Measurements from ENCODE around the gene CSNK1A1. TPM values are rescaled to one million over a fixed set of nuclear protein-coding genes. Genes with fewer than 3 reads are reported as not detected.

The CSNK1A1 gene
- polyA plus RNA-seq, 1 donor from 2014 or later, result 217 TPM

GRCh38 chr5:149470942-149471341 is 80.3 kb downstream of the CSNK1A1 start:
- no peak overlapping the region for H3K4me2 ChIP-seq (ENCODE audit: low read length)
- H3K4me3 ChIP-seq (ENCODE audit: low read length), result no peak overlapping the region
- no peaks in the 10 kb centered on the region for H3K36me3 ChIP-seq (ENCODE audit: insufficient read depth, low read length)
- no peaks in the 10 kb centered on the region for H3K27me3 ChIP-seq (ENCODE audit: insufficient read depth, low read depth, low read length)
- no peak overlapping the region for H3K9ac ChIP-seq (ENCODE audit: low read length)
- H3K9me2 ChIP-seq (ENCODE audit: insufficient read depth, low read length), result no peaks in the 10 kb centered on the region
- H3K9me3 ChIP-seq (ENCODE audit: low read length), result no peaks in the 10 kb centered on the region
- H2AFZ ChIP-seq (ENCODE audit: low read depth, low read length), result no peak overlapping the region
- TF ChIP-seq, protein P1, sequence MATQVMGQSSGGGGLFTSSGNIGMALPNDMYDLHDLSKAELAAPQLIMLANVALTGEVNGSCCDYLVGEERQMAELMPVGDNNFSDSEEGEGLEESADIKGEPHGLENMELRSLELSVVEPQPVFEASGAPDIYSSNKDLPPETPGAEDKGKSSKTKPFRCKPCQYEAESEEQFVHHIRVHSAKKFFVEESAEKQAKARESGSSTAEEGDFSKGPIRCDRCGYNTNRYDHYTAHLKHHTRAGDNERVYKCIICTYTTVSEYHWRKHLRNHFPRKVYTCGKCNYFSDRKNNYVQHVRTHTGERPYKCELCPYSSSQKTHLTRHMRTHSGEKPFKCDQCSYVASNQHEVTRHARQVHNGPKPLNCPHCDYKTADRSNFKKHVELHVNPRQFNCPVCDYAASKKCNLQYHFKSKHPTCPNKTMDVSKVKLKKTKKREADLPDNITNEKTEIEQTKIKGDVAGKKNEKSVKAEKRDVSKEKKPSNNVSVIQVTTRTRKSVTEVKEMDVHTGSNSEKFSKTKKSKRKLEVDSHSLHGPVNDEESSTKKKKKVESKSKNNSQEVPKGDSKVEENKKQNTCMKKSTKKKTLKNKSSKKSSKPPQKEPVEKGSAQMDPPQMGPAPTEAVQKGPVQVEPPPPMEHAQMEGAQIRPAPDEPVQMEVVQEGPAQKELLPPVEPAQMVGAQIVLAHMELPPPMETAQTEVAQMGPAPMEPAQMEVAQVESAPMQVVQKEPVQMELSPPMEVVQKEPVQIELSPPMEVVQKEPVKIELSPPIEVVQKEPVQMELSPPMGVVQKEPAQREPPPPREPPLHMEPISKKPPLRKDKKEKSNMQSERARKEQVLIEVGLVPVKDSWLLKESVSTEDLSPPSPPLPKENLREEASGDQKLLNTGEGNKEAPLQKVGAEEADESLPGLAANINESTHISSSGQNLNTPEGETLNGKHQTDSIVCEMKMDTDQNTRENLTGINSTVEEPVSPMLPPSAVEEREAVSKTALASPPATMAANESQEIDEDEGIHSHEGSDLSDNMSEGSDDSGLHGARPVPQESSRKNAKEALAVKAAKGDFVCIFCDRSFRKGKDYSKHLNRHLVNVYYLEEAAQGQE (IDR thresholded peaks at IDR 0.05; ENCODE audit: borderline replicate concordance), result no peak
- TF ChIP-seq MXI1 (conservative IDR thresholded peaks at IDR 0.05; ENCODE audit: poor library complexity, severe bottlenecking) (no peak), TAF1 (IDR thresholded peaks at IDR 0.05; ENCODE audit: low read depth) (no peak), RAD21 (conservative IDR thresholded peaks at IDR 0.05) (no peak), EP300 (conservative IDR thresholded peaks at IDR 0.05; ENCODE audit: poor library complexity, severe bottlenecking) (no peak), POLR2AphosphoS5 (IDR thresholded peaks at IDR 0.05) (no peak), SMC3 (conservative IDR thresholded peaks at IDR 0.05; ENCODE audit: poor library complexity) (no peak)
- TF ChIP-seq, protein P2, sequence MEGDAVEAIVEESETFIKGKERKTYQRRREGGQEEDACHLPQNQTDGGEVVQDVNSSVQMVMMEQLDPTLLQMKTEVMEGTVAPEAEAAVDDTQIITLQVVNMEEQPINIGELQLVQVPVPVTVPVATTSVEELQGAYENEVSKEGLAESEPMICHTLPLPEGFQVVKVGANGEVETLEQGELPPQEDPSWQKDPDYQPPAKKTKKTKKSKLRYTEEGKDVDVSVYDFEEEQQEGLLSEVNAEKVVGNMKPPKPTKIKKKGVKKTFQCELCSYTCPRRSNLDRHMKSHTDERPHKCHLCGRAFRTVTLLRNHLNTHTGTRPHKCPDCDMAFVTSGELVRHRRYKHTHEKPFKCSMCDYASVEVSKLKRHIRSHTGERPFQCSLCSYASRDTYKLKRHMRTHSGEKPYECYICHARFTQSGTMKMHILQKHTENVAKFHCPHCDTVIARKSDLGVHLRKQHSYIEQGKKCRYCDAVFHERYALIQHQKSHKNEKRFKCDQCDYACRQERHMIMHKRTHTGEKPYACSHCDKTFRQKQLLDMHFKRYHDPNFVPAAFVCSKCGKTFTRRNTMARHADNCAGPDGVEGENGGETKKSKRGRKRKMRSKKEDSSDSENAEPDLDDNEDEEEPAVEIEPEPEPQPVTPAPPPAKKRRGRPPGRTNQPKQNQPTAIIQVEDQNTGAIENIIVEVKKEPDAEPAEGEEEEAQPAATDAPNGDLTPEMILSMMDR (IDR thresholded peaks at IDR 0.05; ENCODE audit: poor library complexity, severe bottlenecking), result no peak
- no peaks in the 10 kb centered on the region for H3F3A ChIP-seq (ENCODE audit: insufficient read depth, low read length, poor library complexity, severe bottlenecking)
- no peak overlapping the region for H3K27ac ChIP-seq (ENCODE audit: low read length)
- no peaks in the 10 kb centered on the region for H4K20me1 ChIP-seq (ENCODE audit: insufficient read depth)
- H3K79me2 ChIP-seq (replicated peaks; ENCODE audit: insufficient read depth, low read length), result no peaks in the 10 kb centered on the region

DNA sequence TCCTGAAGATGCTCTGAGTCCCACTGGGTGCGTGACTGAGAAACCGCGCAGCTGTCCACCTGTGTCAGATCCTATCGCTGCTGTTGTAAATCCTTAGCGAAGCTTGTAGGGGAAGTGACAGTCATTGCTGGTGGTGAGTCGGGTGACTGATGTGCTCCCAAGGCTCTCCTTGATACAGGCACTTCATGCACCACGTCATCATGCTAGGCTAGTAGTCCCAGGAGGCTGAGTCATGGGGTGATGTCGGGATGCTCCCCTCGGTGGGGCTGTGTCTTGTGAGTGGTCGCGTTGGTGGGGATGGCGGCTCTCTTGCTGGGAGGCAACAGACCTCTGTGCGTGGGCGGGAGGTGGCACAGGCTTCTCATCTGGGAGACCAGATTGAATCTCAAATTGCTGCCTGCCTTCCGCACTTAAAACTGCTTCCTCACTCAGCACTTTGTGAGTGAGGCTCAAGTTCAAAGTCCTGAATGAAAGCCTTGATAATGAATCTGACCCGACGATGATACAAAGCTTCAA is 84.7 kb downstream of the CSNK1A1 start:
- Histone ChIP-seq H3F3A (ENCODE audit: insufficient read depth, low read length, poor library complexity, severe bottlenecking) (no peaks in the 10 kb centered on the region), H3K4me3 (ENCODE audit: low read length) (no peak overlapping the region), H3K9ac (ENCODE audit: low read length) (no peak overlapping the region), H3K9me2 (ENCODE audit: insufficient read depth, low read length) (no peaks in the 10 kb centered on the region), H3K79me2 (replicated peaks; ENCODE audit: insufficient read depth, low read length) (no peaks in the 10 kb centered on the region), H3K36me3 (ENCODE audit: insufficient read depth, low read length) (no peaks in the 10 kb centered on the region), H3K4me2 (ENCODE audit: low read length) (no peak overlapping the region), H3K27me3 (ENCODE audit: insufficient read depth, low read depth, low read length) (no peaks in the 10 kb centered on the region), H3K27ac (ENCODE audit: low read length) (no peak overlapping the region), H3K9me3 (ENCODE audit: low read length) (no peaks in the 10 kb centered on the region), H2AFZ (ENCODE audit: low read depth, low read length) (no peak overlapping the region), H4K20me1 (ENCODE audit: insufficient read depth) (no peaks in the 10 kb centered on the region)
- TF ChIP-seq, protein P1 (IDR thresholded peaks at IDR 0.05; ENCODE audit: borderline replicate concordance), result no peak
